Measurements from ENCODE around the gene ZNF738.

Gene ZNF738

DNA sequence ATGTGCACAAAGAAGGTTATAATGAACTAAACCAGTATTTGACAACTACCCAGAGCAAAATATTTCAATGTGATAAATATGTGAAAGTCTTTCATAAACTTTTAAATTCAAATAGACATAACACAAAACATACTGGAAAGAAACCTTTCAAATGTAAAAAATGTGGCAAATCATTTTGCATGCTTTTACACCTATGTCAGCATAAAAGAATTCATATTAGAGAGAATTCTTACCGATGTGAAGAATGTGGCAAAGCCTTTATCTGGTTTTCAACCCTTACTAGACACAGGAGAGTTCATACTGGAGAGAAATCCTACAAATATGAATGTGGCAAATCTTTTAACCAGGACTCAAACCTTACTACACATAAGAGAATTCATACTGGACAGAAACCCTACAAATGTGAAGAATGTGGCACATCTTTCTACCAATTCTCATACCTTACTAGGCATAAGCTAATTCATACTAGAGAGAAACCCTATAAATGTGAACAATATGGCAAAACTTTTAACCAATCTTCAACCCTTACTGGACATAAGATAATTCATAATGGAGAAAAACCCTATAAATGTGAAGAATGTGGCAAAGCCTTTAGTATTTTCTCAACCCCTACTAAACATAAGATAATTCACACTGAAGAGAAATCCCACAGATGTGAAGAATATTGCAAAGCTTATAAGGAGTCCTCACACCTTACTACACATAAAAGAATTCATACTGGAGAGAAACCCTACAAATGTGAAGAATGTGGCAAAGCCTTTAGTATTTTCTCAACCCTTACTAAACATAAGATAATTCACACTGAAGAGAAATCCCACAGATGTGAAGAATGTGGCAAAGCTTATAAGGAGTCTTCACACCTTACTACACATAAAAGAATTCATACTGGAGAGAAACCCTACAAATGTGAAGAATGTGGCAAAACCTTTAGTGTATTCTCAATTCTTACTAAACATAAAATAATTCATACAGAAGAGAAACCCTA is 64.5 kb downstream of the ZNF738 start:
- no peak for DNase-seq (ENCODE audit: low spot score)
